NCI-H187 treated with DMSO at 0.1 percent for 48 hours (cell line): Measurements from ENCODE around the gene LRCH4.

Source experiments
- DNase-seq: peaks from one replicate; lab custom pipeline; 2025; lab: John Stamatoyannopoulos, UW

LRCH4 gene

DNA sequence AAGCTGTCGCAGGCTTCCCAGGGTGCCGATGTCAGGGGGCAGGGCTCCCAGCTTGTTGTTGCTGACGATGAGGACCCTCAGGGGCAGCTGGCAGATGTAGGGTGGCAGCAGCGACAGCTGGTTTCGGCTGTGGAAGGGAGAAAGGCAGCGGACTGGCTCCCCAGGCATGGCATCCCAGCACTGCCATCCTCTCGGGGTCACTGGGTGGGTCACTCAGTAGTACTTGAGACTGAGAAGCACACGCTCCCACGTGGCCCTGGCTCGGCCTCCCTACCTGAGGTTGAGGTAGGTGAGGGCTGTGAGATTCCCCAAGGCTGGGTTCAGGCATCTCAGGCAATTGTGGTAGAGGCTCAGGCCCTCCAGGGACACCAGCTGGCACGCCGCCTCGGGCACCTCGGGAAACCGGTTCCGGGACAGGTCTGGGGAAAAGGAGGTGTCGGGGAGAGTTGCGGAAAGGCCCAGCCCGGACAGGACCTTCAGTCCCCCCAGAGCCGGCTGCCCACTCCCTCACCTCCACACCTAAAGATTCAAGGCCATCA is 3.8 kb downstream of the LRCH4 start:
- DNase-seq, result no peak

DNA sequence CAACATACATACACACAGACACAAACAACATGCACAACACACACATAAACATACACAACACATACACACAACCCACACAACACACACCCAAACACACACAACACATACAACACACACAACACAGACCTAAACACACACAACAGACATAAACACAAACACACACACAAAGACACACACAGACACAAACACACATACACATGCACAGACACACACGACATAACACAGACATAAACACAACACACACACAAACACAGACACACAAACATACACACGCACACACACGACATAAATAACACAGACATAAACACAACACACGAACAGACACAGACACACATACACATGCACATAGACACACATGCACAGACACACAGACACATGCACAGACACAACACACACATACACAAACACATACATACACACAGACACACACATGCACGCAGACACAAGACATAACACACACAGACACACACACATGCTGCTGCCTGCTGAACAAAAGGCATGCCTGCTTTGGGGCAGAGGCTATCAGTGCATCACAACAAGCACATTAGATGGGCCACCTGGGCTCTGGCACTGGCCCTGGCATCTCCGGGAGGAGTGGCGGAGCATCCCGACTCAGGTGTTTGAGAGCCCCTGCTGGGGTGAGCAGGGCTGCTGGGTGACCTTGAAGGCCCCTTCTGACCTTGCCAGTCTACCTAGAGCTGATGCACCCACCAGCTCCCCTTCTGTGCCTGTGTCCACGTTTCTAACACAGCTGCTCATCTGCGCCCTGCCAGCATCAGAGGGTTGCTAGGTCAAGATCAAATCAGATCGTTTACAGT is 5.3 kb downstream of the LRCH4 start:
- no peak for DNase-seq

DNA sequence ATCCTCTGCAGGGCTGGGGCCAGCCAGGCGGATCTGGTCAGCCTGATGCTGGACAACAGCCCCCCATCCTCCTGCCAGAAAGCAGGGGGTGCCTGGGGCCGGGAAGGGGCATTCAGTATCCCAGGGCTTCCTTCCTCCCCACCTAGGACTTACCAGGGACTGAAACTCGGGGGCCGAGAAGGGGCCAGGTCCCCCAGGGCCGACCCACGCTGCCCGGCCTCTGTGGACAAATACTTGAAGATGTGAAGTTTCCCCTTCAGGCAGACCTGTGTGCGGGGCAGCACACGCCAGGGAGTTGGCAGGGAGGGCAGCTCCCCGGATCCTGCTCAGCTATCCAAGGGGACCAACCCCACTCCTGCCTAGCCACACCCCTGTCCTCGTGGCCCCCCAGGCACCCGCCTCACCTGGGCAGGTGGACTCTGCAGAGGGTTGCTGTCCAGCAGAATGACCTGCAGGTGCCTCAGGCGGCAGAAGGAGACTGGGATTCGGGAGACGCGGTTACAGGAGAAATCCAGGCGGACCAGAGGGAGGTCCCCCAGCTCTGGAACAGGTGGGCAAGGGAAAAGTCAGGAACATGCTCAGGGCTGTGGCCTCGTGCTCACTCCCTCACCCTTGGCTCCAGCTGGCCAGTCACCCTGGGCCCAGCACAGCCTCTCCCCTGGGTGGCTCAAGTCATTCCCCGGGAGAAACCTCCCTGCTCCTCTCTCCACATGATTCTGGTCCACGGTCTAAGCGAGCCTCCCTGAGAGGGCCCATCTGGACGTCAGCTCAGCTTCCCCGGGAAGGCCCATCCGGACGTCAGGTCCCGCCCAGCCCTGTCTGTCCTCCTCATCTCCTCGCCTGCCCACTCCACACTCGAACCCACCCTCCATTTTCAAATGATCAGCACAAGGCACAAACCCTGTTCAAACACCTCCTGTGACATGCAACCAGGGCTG is 7.4 kb downstream of the LRCH4 start:
- DNase-seq, result no peak

DNA sequence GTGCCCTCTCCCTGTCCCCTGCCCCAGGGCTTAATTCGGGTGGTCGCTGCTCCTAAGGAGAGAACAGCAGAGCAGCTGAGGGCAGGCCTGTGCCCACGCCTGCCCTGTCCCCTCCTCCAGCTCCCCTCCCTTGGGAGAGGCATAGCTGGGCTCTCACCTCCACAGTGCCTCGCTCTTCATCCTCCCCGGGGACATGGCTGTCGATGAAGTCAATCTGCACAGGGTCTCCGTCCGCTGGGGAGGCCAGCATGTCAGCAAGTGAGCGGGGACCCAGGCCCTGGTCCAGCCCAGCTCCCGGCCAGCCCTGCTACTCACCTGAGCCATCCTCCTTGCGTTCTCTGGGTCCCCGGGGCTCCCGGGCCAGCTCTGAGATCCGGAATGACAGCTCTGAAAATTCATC is 8.4 kb downstream of the LRCH4 start:
- no peak for DNase-seq

DNA sequence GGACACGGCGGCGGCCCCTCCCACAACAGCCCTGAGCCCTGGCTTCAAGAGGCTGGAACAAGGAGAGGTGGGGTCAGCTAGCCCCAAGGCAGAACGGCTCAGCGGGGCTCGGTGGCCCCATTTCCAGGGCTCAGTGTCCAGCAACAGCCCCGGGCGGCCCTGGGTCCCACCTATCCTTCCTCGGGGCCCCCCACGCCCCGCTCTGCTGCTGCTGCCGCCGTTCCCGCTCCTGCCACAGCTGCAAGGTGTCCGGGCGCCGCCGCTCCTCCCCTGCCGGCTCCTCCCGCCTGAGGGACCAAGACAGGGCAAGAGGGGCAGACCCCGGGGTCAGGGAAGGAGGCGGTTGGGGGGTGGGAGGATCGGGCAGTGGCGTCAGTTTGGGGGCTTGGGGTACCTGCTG is 8.8 kb downstream of the LRCH4 start:
- no peak for DNase-seq

DNA sequence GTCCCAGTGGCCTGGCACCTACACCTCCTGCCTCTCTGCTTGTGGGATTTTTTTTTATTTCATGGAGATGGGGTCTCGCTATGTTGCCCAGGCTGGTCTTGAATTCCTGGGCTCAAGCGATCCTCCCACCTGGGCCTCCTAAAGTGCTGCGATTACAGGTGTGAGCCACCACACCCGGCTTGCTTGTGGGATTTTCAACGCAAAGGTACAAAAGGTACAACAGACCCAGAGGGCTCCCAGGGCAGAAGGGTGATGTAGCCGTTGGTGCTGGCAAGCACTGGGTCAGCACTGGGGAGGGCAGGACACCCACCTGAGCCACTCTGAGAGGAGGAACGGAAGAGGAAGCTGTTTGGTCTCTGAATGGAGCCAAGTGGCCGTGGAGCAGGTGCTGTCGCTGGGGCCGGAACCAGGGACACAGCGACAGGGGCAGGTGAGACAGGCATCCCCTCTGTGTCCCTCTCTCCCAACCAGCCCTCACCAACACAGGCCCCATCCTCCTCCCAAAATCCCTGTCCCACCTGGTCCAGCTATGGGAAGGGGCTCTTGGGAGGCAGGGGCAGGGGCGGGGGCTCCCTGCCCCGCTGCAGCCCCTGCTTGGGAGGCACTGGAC is 9.4 kb downstream of the LRCH4 start:
- no peak for DNase-seq

DNA sequence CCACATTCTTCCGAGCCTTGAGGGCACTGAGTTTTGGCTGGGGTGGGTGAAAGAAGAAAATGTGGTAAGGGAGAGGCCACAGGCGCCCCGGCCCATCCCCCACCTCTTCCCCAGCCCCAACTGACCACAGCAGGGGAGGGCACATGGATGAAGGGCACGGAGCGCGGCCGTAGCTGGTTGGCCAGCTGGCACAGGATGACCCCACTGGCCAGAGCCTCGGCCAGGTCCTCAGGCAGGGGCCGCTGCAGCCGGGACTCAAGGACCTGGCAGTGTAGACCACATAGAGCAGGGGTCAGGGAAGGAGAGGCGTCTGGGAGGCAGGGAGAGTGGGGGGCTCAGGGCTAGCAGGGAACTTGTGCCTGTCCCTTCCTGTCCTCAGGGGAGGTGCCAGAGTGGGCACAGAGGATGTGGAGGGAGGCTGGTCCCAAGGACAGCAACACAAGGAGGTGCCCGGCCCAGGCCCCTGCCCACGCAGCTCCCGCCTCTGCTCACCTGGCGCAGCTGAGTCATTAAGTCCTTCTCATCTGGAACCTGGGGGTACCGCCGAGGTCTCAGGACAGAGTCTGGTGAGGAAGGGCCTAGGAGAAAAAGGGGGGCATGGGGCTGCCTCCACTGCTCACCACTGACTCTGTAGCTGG is 10.1 kb downstream of the LRCH4 start:
- no peak for DNase-seq

DNA sequence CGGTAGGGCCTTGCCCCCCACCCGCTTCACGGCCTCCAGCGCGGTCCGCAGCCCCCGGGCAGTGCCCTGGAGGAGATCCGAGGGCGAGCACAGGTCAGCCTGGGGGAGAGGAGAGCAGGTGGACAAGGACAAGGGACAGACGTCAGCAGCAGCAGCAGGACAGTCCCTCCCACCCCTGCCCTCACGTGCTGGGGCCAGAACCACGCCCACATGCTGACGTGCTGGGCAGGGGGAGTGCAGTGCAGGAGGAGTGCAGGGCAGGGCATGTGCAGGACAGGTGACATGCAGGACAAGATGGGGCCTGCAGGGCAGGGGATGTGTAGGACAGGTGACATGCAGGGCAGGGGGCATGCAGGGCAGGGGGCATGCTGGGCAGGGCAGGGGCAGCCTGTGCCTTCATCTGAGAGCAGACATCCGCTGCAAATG is 10.7 kb downstream of the LRCH4 start:
- DNase-seq, result no peak

DNA sequence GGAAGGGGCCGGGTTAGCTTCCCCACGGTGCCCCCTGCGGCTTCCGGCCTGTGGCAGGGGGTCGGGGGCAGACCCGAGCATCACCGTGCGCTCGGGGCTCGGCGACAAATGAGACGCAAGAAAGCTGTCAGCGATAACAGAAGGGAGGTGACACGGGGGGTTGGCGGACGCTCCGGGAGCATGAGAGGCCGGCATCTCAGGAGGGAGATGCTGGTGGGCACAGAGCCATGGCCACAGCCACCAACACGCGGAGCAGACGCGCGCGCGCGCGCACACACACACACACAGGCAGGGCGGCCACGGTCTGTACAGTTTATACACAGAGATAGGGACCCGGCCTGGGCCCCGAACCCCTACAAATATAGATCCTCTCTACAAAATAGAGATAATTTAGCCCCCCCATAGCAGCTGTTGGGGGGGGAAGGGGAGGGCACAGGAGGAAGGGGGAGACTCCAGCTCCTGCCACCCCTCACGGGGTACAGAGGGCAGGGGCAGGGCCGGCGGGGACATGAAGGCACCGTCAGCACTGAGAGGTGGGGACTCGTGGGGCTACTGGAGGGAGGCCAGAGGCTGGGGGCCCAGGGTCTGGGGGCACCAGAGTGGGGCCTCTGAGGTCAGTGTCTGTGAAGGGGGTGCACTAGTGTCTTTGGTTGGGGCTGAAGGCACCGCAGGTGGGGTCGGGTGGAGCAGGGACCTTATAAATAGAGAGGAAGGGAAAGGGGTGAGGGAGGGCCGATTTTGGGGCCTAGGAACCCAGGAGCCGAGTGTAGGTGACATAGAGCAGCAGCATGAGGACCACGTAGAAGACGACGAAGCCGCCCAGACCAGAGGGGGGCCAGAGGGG is 11.3 kb downstream of the LRCH4 start:
- DNase-seq, result no peak

DNA sequence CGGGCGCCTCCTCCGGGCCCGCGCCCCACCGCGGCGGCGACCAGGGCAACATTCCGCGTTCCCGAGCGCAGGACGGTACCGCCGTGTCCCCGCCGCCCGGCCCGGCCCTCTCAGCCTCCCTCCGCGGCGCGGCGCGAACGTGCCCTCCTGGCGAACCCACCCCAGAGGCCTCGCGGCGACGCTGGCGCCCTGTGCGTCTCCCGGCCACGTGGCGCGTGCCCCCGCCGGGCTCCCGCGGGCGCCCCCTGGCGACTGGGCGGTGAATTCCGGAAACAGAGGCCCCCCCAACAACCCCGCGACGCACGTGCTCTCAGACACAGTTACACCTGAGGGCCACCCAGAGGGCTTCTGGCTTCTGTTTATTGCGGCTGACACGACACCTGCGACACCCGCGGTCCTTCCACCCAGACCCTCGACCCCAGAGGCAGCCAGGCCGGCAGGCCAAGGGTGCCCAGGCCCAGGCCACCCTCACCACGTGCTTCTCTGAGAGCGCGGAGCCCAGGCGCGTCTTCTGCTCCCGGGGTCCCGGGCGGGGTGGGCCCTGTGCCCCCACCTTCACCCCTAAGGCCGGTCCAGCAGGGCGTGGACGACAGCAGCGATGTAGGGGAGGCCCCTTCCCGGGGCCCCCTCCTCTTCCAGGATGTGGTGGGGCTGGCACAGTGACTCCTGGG is 12.1 kb downstream of the LRCH4 start, which contains the start of gene SAP25:
TSS of gene SAP25 (minus strand) at position 210 of the 671 bp plus-strand sequence. CDS start at position 52, 158 bp downstream.
- DNase-seq, result no peak

DNA sequence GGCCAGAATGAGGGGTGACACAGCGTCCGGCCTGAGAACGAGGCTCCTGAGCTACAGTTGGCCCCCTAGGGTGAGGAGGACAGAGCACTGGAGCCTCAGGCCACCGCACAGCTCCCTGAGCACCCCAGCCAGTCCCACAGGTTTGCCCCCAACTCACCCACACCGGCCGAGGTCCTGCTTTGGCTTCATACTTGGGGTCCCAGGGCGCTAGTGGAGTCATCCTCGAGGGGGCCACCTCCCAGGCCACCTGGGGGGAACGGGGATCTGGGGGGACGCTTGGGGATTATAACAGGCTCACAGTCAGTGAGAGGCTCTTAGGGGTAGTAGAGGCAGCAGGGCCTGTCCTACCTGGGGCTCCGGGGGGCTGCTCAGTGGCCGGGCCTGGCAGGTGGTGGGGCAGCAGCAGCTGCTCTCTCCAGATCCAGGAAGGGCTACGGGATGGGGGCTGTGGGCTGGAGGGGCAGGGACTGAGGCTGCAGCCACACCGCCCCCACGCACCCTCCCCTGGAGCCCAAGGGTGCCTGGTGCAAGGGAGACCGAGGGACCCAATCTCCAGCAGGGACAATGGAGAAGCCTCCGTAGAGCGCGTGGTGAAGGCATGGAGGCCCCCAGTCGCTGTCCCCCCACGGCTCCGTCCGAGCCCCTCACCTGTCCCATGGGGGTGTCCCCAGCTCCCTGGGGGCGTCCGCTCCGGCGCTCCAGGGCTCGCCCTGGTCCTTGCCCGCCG is 12.8 kb downstream of the LRCH4 start:
- DNase-seq, result no peak

DNA sequence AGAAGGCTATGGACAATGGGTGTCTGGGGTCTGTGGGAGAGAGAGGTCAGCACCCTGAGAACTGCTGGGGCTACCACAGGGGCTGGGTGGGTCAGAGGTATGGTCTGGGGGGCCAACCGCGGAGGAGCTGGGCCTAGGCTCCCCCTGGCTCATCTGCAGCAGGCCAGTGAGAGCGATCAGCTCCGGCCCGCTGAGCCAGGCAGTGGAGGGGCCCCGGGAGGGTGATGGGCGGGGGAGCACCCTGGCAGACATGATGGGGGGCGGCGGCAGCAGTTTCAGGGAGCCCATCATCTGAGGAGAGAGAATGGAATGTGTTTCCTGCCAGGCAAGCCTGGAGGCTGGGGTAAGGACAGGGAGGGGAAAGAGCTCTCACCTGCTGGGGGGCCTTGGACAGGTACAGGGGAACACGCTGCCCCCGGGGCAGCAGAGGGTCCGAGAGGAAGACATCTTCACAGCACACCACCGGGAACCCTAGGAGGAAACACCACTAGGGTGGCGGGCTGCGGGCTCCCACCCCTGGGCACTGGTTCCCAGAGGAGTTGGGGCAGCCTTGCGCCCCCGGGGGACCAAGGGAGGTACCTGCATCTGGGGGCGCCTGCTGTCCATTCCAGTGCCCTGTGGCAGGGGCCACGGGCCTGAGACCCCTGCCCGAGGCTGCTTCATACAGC is 13.5 kb downstream of the LRCH4 start:
- no peak for DNase-seq

DNA sequence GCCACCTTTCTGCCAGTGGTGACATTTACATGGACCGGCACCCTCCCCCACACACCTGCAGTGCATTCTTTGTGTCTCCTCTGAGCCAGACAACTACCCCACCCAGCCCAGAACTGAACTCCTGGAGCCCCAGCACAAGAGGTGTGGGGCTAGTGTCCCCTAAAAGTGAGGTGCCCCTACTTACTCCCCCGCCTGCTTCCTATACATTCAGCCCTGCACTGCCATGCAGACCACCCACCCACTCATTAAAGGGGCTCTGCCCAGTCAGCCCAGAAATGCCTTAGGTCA is 14.2 kb downstream of the LRCH4 start:
- no peak for DNase-seq

DNA sequence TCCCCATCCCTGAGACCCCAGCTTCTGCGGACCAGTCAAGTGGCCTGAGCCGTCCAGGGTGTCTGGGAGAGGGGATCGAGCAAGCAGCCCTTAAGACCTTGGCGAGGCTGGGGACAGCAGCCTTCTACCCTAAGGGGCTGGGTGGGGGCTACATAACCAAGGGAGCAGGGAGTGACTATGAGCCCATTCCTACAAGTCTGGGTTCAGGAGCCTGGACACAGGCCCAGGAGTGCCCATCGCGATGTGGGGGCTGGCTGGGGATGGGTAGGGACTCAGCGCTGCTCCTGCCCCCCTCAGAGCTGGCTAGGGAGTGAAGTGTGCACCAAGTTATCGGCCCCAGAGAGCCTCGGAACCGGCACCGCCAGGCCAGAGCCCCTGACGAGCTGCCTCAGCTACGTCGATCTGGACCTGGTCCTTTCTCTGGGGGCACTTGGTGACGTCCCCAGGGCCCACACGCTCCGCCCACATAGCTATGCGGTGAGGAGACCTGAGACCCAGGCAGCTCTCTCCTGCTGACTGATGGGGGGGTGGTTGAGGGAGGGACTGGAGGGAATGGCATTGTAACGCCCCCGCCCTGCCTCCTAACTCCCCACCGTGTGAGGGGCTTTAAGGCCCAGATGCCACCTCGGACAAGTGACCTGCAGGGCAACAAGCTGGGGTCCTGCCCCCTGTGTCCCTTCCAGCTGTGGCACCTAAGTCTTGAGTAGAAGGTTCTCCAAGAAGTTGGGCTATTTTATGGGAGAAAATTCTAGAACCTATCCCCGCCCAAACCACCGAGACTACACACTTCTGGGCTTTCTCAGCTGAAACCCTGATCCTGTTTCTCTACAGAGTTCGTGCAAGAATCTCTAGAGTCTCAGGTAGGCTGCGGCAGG is 14.7 kb downstream of the LRCH4 start:
- DNase-seq, result no peak

DNA sequence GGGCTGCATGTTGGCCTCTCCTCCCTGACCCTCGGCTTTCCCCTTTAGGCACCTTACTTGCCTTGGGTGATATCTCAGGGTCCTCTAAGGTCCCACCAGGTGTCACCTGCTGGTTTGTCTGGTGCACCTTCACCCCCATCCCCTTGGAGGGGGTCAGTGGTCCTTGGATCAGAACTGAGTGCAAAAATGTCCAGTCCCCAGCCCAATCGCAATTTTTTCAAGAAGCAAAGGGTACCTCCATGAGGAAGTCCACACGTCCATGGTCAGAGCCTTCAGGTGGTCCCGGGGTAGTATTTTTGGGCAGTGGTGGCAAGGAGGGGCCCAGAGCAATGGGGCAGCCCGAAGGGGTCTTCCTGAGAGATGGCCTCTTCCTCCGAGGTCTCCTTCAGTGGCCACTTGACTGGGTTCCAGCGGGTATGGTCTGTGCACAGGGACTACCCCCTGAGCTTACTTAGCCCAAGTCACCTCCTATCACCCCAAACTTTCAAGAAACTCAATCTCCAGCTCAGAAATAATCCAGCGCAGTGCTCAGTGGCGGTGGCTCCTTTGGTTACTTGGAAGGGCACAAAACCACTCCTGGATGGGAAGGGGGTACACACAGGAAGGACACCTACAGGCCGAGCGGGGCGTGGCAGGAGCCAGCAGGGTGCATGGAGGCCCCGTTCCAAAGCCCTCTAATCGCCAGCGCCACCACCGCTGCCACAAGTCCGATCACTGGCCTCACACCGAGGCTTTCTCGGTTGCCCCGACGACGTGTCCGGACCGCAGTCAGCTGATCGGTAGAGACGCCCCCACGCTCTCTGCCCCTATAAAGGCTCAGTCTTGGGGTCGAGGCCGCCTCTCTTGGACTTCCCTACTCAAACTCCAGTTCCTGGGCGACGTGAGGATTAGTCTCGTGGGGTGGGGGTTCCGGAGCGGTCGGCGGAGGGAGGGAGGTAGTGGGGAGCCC is 16.8 kb downstream of the LRCH4 start:
- DNase-seq, result no peak

DNA sequence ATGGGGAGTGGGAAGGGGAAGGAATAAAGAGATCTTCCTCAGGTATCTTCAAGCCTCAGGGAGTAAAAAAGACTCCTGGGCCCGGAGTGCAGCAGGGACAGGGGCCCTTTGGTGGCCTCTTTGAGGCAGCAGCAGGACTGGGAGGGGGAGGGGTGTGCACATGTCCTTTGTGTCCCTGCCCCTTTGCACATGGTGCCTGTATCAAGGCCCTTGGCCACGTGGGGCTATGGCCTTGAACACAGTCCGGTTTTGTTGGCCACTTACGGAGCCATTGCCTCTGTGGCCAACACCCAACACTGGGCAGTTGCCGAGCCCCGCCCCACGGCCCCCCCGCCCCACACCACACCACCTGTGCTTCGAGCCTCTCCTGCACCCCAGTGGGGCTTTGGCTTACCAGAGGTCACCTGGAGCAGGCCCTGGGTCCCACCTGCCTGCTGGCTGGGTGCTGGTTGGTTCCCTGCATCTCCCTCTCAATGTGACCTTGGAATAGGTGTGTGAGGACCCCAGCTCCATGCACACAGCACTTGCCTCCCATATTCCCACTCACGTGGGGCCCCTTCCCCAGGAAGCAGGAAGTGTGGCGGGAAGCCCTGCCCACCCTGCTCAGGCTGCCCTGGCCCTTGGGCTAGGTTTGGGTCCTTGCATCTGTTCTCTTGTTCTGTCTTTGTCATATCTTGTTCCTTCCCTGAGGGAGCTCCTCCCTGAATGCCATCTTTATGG is 17.6 kb downstream of the LRCH4 start:
- no peak for DNase-seq
